H9 (cell line): Measurements from ENCODE around the gene C13orf46. TPM values are rescaled to one million over a fixed set of nuclear protein-coding genes. Genes with fewer than 3 reads are reported as not detected.

ENCODE experiments used
- DNase-seq: peaks from one replicate; pipeline ENCODE4 v3.0.0-alpha.2; 2017
- H2AFZ ChIP-seq: one replicate; pipeline ENCODE4 v1.6.1; 2013; ENCODE audit warnings: mild to moderate bottlenecking, low read length, control low read depth, moderate library complexity
- H2AK5ac ChIP-seq: 2 replicates; pipeline ENCODE4 v1.6.1; 2013; ENCODE audit warnings: low read length, control low read depth, mixed read lengths; ENCODE audit not compliant: insufficient read length
- H2BK120ac ChIP-seq: one replicate; pipeline ENCODE4 v1.6.1; 2013; ENCODE audit warnings: low read depth, mild to moderate bottlenecking, low read length, control low read depth, inconsistent platforms; ENCODE audit not compliant: poor library complexity, severe bottlenecking
- H2BK12ac ChIP-seq: 2 replicates; pipeline ENCODE4 v1.6.1; 2013; ENCODE audit warnings: low read length, control low read depth, mixed read lengths, low read depth; ENCODE audit not compliant: insufficient read length
- H2BK15ac ChIP-seq: 2 replicates; pipeline ENCODE4 v1.6.1; 2013; ENCODE audit warnings: low read depth, low read length, control low read depth
- H2BK20ac ChIP-seq: one replicate; pipeline ENCODE4 v1.6.1; 2013; ENCODE audit warnings: low read depth, mild to moderate bottlenecking, low read length, control low read depth, inconsistent platforms; ENCODE audit not compliant: poor library complexity, severe bottlenecking
- H2BK5ac ChIP-seq: 2 replicates; pipeline ENCODE4 v1.6.1; 2013; ENCODE audit warnings: low read length, control low read depth, mixed read lengths; ENCODE audit not compliant: insufficient read length
- H3K14ac ChIP-seq: 2 replicates; pipeline ENCODE4 v1.6.1; 2013; ENCODE audit warnings: low read length, control low read depth; ENCODE audit not compliant: insufficient read depth
- H3K18ac ChIP-seq: 2 replicates; pipeline ENCODE4 v1.6.1; 2013; ENCODE audit warnings: low read depth, mild to moderate bottlenecking, mixed read lengths, low read length, control low read depth; ENCODE audit not compliant: insufficient read length
- H3K23ac ChIP-seq: 2 replicates; pipeline ENCODE4 v1.6.1; 2013; ENCODE audit warnings: low read length, control low read depth, mixed read lengths, low read depth; ENCODE audit not compliant: insufficient read length
- H3K23me2 ChIP-seq: 2 replicates; pipeline ENCODE4 v1.6.1; 2013; ENCODE audit warnings: low read depth, mild to moderate bottlenecking, mixed read lengths, low read length, control low read depth; ENCODE audit not compliant: insufficient read length, poor library complexity, severe bottlenecking
- H3K27ac ChIP-seq: 2 replicates; pipeline ENCODE4 v1.5.1; 2013; ENCODE audit warnings: low read length, control low read depth, mixed read lengths, low read depth; ENCODE audit not compliant: insufficient read length
- H3K27me3 ChIP-seq: 2 replicates; pipeline ENCODE4 v1.6.1; 2013; ENCODE audit warnings: low read length, control low read depth, inconsistent platforms; ENCODE audit not compliant: insufficient read depth
- H3K4ac ChIP-seq: 2 replicates; pipeline ENCODE4 v1.6.1; 2013; ENCODE audit warnings: low read depth, mild to moderate bottlenecking, control low read depth, inconsistent platforms, low read length, moderate library complexity
- H3K4me1 ChIP-seq: 2 replicates; pipeline ENCODE4 v1.6.1; 2013; ENCODE audit warnings: low read length, control low read depth, inconsistent platforms; ENCODE audit not compliant: insufficient read depth
- H3K4me2 ChIP-seq: 2 replicates; pipeline ENCODE4 v1.6.1; 2013; ENCODE audit warnings: low read length, control low read depth, mixed read lengths; ENCODE audit not compliant: insufficient read length, insufficient read depth
- H3K56ac ChIP-seq: 2 replicates; pipeline ENCODE4 v1.6.1; 2013; ENCODE audit warnings: low read depth, mild to moderate bottlenecking, mixed read lengths, low read length, control low read depth; ENCODE audit not compliant: insufficient read length
- H3K79me1 ChIP-seq: 2 replicates; pipeline ENCODE4 v1.6.1; 2013; ENCODE audit warnings: low read depth, mild to moderate bottlenecking, moderate library complexity, low read length, control low read depth, inconsistent platforms; ENCODE audit not compliant: insufficient read depth, poor library complexity, severe bottlenecking
- H3K79me2 ChIP-seq: 2 replicates; pipeline ENCODE4 v1.6.1; 2013; ENCODE audit warnings: low read length, control low read depth, inconsistent platforms; ENCODE audit not compliant: insufficient read depth
- H3K9ac ChIP-seq: 2 replicates; pipeline ENCODE4 v1.6.1; 2013; ENCODE audit warnings: low read length, control low read depth, mixed read lengths; ENCODE audit not compliant: insufficient read length; ENCODE audit errors: extremely low read depth
- H3K9me3 ChIP-seq: one replicate; pipeline ENCODE4 v1.6.1; 2013; ENCODE audit warnings: low read depth, low read length, inconsistent platforms; ENCODE audit not compliant: control insufficient read depth
- H3T11ph ChIP-seq: one replicate; pipeline ENCODE4 v1.6.1; 2013; ENCODE audit warnings: mild to moderate bottlenecking, low read length, control low read depth, inconsistent platforms
- H4K20me1 ChIP-seq: one replicate; pipeline ENCODE4 v1.6.1; 2013; ENCODE audit not compliant: control insufficient read depth, insufficient read length, insufficient read depth
- H4K5ac ChIP-seq: 2 replicates; pipeline ENCODE4 v1.6.1; 2013; ENCODE audit warnings: low read depth, mild to moderate bottlenecking, mixed read lengths, low read length, control low read depth; ENCODE audit not compliant: insufficient read length
- H4K8ac ChIP-seq: replicated peaks from 2 replicates; pipeline ENCODE4 v1.6.1; 2013; ENCODE audit warnings: low read length, control low read depth, mixed read lengths, low read depth; ENCODE audit not compliant: insufficient read length
- H4K91ac ChIP-seq: 2 replicates; pipeline ENCODE4 v1.6.1; 2013; ENCODE audit warnings: low read depth, mild to moderate bottlenecking, moderate library complexity, mixed read lengths, low read length, control low read depth; ENCODE audit not compliant: insufficient read length
- H3K27ac Mint-ChIP-seq, 3 experiments: 2 replicates in 2 of 3; 3 replicates in 1 of 3; pipeline ENCODE4 v1.8.0; 2020 to 2021; ENCODE audit warnings: mixed read lengths in 3 of 3, mild to moderate bottlenecking in 1 of 3, moderate library complexity in 1 of 3
- H3K27me3 Mint-ChIP-seq: 2 replicates; pipeline ENCODE4 v1.8.0; 2021; ENCODE audit warnings: low read depth, mild to moderate bottlenecking, moderate library complexity, mixed read lengths
- H3K36me3 Mint-ChIP-seq, 3 experiments: 2 replicates in 2 of 3; 3 replicates in 1 of 3; pipeline ENCODE4 v1.8.0; 2020 to 2021; ENCODE audit warnings: low read depth in 3 of 3, mixed read lengths in 3 of 3; ENCODE audit not compliant: insufficient read depth in 1 of 3
- H3K4me1 Mint-ChIP-seq, 2 experiments: 2 replicates each; pipeline ENCODE4 v1.8.0; 2020; ENCODE audit warnings: mixed read lengths in 2 of 2
- H3K4me3 Mint-ChIP-seq, 2 experiments: 2 replicates in 1 of 2; 3 replicates in 1 of 2; pipeline ENCODE4 v1.8.0; 2020 to 2021; ENCODE audit warnings: mild to moderate bottlenecking in 2 of 2, mixed read lengths in 2 of 2, moderate library complexity in 1 of 2
- H3K9me3 Mint-ChIP-seq, 2 experiments: 2 replicates in 1 of 2; 3 replicates in 1 of 2; pipeline ENCODE4 v1.8.0; 2020; ENCODE audit warnings: mild to moderate bottlenecking in 2 of 2, mixed read lengths in 2 of 2, moderate library complexity in 1 of 2
- WGBS: extraction: QIAGEN DNeasy Blood & Tissue Kit; methylation state at CpG from one replicate; pipeline ENCODE4 v1.1.7; 2013; ENCODE audit warnings: missing lambda C conversion rate, low lambda C conversion rate, mixed read lengths; ENCODE audit not compliant: insufficient read length; ENCODE audit errors: extremely low coverage; 5-methylcytosine and 5-hydroxymethylcytosine counted together
- total RNA-seq: library from RNA; stranded (reverse); gene quantifications from 2 replicates; pipeline ENCODE4 v1.2.1, GENCODE V29; 2021
- TF ChIP-seq, protein P1 (sequence below): fragments of 200-600 bp; sonication (generic); conservative IDR thresholded peaks from 3 replicates; pipeline ENCODE4 v1.8.0; 2021; ENCODE audit warnings: antibody characterized with exemption, mild to moderate bottlenecking

The C13orf46 gene
- total RNA-seq, 1 experiment from 2014 or later, result 0.55 TPM

- Histone ChIP-seq H2BK12ac (no peak overlapping the region), H3K56ac (no peak overlapping the region), H2AK5ac (no peak overlapping the region), H3K9me3 (peaks cover 5% of the 10 kb centered on the region), H3K4me1 (no peaks in the 10 kb centered on the region), H2AFZ (no peak overlapping the region), H3K23ac (no peak overlapping the region), H2BK5ac (no peak overlapping the region), H3T11ph (no peak overlapping the region), H3K79me1 (no peaks in the 10 kb centered on the region), H3K27me3 (no peaks in the 10 kb centered on the region), H3K4ac (no peak overlapping the region), H3K23me2 (no peaks in the 10 kb centered on the region), H3K18ac (no peak overlapping the region), H3K27ac (no peak overlapping the region), H3K9ac (no peak overlapping the region), H3K4me2 (no peak overlapping the region), H4K5ac (no peak overlapping the region), H2BK20ac (no peak overlapping the region), H3K14ac (no peak overlapping the region), H2BK15ac (no peak overlapping the region), H3K79me2 (no peaks in the 10 kb centered on the region), H4K91ac (no peak overlapping the region), H4K20me1 (no peaks in the 10 kb centered on the region), H2BK120ac (no peak overlapping the region), H4K8ac (no peak overlapping the region)
- TF ChIP-seq, protein P1, sequence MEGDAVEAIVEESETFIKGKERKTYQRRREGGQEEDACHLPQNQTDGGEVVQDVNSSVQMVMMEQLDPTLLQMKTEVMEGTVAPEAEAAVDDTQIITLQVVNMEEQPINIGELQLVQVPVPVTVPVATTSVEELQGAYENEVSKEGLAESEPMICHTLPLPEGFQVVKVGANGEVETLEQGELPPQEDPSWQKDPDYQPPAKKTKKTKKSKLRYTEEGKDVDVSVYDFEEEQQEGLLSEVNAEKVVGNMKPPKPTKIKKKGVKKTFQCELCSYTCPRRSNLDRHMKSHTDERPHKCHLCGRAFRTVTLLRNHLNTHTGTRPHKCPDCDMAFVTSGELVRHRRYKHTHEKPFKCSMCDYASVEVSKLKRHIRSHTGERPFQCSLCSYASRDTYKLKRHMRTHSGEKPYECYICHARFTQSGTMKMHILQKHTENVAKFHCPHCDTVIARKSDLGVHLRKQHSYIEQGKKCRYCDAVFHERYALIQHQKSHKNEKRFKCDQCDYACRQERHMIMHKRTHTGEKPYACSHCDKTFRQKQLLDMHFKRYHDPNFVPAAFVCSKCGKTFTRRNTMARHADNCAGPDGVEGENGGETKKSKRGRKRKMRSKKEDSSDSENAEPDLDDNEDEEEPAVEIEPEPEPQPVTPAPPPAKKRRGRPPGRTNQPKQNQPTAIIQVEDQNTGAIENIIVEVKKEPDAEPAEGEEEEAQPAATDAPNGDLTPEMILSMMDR, result no peak
- WGBS, result no CpG with 5 or more reads among the region's 20 CpGs
- DNase-seq, result no peak
- Mint-ChIP-seq H3K4me3 (no peak overlapping the region), H3K27ac (no peak overlapping the region; a peak in 1 of 7 replicates), H3K9me3 (peaks cover 41 to 44% of the 10 kb centered on the region in 2 experiments), H3K36me3 (peaks cover 8 to 33% (median 15%) of the 10 kb centered on the region in 3 experiments), H3K27me3 (peaks cover 14% of the 10 kb centered on the region), H3K4me1 (peaks cover 0 to 5% of the 10 kb centered on the region in 2 experiments; a peak in 2 of 4 replicates)
These were observed 19.6 kb downstream of the C13orf46 start for GRCh38 chr13:113954046-113954835.
